GM19351 (cell line): ENCODE results near the gene OBP2A.
"Not testable (repeated sequence)": the region's sequence is repeated elsewhere in the genome, so short reads cannot be mapped to it uniquely, and the experiment has no call there.

Experiments used
- ATAC-seq: cut with Tn5 transposase; IDR thresholded peaks from one replicate; pipeline ENCODE4 v1.9.1; 2021; ENCODE audit warnings: mild to moderate bottlenecking, moderate library complexity; ENCODE audit not compliant: unreplicated experiment

OBP2A gene

GRCh38 chr9:135545646-135546176, at the start of gene OBP2A:
Gene OBP2A, plus strand, starts transcription at chr9:135546126. Its CDS starts 55 bp downstream, at chr9:135546181.
- not testable (repeated sequence) for ATAC-seq

- ATAC-seq: no peak
Observed at GRCh38 chr9:135498381-135499126, 47.4 kb upstream of the OBP2A start.

- peak; percentile 49 for ATAC-seq
Observed at GRCh38 chr9:135499326-135500070, 46.4 kb upstream of the OBP2A start.

DNA sequence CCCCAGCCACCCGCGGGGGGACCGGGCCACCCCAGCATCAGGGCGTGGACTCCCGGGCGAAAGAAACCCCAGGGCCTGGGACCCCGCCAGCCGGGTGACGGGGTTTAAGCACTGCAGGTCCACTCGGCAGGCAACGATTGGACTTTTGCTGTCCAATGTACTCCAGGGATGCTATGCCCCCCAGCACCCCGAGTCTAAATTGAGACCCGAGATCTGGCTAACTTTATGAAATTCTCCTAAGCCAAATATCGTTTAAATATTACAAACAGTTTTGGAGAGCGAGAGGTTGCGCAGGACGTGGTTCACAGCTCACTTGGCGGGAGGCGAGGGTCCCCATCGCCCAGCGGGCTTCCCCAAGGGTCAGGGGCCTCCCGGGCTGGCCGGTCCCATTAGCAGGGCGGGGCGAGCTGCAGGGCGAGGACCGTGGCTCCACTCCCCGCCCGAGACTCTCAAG, 45.8 kb upstream of the OBP2A start:
- ATAC-seq: no peak

DNA sequence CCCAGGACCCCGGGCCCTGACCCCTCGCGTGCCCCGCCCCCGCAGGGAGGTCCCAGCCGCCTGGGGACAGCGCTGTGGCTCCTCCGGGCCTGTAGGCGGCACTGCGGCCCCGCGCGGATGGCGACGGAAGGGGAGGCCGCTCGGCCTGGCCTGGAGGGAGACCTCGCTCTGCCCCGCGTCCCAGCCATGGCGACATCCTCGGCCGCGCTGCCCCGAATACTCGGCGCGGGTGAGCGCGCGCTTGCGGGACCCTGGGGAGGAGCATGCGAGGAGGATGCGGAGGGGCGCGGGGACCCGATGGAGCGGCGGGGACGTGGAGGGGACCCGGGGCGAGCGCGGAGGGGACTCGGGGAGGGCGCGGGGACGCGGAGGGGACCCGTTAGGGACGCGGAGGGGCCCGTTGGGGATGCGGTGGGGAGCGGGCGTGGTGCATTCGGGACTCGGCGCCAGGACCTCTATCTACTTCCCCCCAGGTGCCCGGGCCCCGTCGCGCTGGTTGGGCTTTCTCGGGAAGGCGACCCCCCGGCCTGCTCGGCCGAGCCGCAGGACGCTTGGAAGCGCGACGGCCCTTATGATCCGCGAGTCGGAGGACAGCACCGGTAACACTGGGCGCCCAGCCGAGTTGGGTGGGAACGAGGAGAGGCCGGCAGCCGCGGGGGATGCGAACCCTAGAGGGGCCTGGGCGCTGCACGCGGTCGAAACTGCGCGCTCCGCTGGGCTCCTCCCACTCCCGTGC, 45.2 kb upstream of the OBP2A start, which contains the start of gene MRPS2:
Gene MRPS2 (plus strand): TSS at position 158 of the 736 bp plus-strand sequence. CDS start 29 bp downstream, at position 187.
- ATAC-seq: peak; percentile 85

DNA sequence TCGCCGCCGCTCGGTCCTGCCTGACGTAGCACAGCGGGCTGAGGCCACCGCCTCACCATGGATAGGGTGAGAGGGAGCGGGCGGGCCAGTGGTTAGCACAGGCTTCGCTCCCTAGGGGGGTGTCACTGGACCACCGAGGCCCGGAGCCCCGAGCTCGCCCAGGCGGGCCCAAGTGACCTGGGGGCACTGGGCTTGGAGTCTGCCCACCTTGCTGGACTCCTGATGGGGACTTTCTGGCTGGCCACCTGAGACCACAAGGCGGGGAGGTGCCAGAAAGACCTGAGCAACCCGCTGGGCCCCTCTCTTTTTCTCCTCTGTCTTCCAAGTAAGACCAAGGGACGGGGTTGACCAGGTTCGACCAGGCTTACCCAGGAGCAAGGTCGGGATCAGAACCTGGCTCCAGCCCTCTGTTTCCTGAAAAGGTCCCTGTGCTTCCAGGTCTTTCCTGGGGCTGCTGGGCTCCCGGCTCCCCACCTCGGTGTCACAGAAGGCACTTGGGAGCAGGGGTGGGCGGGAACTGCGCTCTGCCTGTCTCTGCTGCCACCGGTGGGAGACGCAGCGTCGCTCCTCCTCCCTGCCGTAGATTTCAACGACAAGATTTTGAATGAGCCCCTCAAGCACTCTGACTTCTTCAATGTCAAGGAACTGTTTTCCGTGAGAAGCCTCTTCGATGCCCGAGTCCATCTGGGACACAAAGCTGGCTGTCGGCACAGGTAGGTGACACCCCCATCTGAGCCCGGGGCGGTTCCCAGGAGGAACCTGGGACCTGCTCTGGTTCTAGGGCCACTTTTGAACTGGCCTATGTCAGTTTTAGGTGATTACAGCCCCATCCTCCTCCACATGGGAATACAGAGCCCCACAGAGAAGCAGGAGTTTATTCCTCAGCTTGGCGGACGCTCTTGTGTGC, 44.4 kb upstream of the OBP2A start:
- no peak for ATAC-seq

DNA sequence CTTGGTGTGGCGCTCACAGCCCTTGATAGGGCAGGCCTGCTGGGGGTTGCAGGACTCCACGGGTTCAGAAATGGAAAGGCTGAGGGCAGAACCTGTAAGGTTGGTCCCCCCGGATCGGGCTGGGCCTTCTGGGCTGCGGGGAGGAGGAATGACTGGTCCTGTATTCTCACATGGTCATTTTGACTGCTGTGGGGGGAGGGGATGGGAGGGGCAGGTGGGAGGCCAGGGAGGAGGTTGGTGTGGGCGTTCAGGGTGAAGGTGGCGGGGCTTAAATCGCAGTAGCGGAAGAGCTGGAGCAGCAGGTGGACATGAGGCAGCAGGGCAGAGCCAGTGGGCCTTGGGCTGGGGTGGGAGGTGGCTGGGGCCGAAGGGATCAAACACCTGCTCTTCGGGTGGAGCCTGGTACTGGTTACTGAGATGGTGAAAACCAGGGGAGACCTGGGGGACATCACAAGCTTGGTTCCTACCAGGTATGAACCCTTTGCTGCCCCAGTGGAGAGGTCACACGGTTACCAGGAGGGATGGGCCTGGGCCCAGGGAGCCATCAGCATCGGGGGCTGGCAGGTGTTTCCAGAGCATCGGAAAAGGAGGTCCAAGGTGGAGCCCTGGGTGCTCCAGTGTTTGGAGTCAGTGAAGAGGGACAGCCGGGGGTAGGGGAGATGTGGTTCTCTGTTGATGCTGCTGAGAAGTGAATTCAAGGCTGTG, 43.6 kb upstream of the OBP2A start:
- no peak for ATAC-seq

GRCh38 chr9:135502873-135503321, 43.0 kb upstream of the OBP2A start:
- no peak for ATAC-seq

DNA sequence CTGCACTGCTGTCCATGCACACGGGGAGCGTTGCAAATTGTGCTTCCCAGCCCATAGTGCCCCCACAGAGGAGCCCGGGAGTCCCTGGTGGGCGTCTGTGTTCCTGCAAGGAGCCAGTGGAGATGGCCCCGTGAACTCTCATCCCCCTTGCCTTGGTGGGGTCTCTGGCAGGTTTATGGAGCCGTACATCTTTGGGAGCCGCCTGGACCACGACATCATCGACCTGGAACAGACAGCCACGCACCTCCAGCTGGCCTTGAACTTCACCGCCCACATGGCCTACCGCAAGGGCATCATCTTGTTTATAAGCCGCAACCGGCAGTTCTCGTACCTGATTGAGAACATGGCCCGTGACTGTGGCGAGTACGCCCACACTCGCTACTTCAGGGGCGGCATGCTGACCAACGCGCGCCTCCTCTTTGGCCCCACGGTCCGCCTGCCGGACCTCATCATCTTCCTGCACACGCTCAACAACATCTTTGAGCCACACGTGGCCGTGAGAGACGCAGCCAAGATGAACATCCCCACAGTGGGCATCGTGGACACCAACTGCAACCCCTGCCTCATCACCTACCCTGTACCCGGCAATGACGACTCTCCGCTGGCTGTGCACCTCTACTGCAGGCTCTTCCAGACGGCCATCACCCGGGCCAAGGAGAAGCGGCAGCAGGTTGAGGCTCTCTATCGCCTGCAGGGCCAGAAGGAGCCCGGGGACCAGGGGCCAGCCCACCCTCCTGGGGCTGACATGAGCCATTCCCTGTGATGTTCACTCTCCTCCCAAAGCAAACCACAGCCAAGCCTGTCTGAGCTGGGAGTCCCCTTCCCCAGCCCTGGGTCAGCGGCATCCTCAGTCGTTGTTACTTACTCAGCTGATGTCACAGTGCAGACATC, 42.3 kb upstream of the OBP2A start:
- ATAC-seq: no peak

DNA sequence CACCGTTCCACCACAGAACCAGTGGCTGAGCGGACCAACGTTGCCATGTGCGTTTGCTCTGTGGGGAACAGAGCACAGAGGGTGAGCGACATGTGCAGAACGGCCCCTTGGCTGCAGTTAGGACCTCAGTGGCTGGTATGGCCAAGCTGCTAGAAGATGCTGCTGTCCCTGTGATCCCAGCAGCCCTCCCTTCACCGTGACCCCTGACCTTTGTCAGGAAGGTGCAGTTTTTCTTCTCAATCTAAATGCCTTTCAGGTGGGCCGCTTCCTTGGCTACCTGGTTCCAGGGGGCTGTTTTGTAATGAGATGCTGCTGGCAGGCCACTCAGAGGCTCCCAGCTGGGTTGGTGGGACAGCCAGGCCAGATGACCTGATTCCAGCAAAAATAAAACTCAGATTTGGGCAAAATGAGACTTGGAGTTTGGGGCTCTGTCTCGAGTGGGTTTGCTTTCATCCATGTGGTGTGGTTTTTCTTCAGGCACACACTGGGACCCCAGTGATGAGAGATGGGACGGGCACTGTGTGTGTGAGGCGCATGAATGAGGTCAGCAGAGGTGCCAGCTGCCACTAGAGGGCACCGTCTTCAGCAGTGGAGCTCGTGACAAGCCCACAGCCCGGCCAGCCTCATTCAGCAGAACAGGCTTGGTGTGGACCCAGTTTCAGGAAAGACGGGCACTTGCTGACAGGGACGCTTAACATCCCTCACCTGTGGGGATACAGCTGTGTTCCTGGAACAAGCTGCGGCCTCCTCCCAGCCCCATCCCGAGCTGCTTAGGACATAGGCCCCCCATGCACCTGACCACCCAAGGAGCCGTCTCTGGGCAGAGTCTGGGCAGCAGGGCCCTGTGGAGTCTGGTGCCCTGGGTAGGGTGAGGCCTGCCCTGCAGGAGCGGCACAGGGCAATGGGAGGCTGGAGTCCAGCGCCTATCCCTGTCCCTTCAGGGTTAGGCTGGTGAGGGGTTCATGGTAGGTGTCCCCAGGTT, 41.4 kb upstream of the OBP2A start:
- ATAC-seq: no peak

DNA sequence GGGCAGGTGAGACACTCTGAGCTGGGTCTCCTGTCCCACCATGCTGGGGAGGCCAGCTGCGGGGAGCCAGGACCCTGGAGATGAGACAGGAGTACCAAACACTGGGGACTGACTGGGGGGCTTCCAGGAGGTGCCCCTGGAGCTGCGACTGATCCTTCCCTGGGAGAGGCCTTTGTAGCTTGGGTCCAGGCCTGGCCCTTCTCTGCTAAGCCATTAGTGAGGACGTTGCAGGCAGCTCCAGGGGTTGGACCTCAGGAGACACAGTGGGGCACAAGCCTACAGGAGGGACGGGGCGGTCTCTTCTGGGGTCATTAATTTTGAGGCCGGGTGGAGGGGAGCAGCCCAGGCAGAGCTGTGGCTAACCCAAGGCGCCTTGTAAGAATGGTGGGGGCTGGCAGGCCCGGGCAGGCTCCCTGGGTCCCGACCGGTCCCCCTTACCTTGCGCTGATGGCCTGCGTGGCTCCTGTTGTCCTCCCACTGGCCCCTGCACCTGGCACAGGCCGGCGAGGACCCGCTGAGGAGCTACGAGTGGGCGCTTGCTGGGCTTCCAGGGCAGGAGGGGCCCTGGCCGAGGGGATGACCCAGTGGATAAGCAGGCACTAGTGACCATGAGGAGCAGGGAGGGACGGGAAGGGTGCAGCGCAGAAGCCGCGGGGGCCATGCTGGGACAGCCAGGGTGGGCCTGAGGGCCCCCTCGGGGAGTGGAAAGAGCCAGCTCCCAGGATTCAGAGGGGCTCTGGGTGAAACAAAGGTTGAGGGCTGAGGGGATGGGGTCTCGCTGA, 40.3 kb upstream of the OBP2A start:
- ATAC-seq: no peak

DNA sequence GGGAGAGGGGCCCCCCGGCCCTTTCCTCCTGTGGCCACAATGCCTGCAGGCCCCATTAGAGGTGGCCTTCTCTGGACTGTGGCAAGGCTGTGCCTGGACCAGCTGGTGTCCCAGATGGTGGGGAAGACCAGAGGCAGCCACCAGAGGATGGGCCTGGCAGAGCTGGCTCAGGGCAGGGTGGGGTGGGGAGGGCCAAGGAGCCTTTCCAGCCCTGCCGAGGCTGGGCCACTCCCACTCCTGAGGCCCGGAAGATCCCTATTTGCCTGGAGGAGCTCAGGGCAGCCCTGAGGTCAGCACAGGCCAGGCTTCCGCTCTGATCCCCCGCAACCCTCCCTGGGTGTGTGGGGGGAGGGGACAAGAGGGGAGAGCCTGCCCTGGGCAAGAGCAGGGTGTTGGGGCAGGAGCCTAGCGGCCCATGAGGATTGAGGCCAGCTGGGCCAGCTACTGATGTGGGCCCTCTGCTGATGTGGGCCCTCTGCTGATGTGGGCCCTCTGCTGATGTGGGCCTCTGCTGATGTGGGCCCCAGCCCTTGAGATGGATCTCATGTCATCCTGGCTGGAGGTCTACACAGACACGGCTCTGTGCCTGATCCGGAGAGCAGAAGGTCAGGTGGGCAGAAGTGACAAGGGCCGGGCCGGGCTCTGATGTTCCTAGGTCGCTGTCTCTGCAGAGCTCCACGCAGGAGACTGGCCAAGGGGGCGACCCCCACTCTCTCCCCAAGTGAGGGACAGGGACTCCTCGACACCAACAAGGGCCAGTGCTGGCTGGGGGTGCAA, 39.4 kb upstream of the OBP2A start:
- no peak for ATAC-seq

DNA sequence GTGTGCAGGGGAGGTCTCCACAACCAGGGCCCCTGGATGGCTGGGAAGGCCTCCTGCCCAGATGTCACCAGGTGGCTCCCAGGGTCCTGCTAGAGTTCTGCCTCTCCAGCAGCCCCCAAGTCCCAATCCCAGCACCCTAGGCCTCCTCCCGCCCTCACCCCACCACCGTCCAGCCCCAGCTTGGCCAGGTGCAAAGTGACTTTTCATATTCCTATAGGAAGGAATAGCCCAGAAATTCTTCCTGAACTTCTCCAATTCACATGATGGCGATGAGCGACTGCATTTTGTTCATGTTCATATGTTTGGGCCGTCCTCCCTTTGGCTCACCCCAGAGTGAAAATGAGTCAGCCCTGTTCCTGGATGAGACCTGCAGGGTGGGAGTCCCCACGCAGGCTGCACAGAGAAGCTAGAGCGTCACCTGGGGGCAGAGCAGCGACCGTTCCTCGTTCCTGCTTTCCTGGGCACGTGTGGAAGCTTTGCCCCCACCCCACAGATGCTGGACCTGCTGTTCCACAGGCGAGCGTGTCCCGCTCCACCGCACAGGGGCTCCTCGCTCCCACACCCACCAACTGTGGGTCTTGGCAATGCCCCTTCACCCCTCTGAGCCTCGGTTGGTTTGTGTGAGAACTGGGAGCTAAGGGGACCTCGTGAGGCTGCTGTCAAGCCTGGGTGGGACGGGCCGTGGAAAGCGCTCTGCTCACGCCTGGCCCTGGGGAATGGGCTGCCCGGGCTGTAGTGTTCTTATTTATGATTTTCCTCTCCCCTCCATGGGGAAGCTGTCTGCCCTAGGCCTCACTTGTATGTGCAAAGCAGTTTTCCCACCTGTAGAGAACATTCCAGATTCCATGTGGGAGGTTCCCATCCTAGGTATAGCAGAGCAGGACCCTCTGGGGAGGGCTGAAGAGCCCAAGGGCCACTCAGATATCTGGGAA, 38.6 kb upstream of the OBP2A start:
- no peak for ATAC-seq

DNA sequence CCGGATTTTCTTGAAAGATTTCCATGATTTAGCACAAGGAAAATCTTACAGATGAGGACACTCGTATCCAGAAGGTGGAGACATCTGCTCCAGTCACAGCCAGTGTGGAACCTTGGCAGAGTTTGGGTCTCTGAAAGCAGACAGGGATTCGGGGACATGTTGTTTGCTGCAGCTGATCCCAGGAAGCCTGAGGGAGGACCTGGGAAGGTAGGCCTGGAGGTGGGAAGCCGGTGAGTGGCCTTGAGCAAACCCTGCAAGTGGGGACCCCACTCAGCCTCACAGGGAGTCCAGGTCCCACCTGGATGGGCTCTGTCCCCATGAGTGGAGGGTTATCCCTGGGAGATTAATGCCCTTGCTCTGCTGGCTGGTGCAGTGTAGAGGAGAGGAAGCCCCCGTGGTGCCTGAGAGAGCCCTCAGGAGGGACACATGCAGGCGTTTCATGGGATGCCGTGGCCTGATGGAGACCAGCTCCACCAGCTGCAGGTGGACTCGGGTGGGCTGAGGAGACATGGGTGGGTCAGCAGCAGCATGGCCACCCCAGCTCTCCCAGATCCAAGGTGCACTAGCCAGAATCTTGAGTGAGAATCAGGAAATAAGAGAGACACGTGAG, 37.6 kb upstream of the OBP2A start:
- ATAC-seq: no peak
